ENCODE measurements around the gene TFPI2. TPM values are rescaled to one million over a fixed set of nuclear protein-coding genes. Genes with fewer than 3 reads are reported as not detected.

TFPI2 gene
- total RNA-seq, 1 donor from 2014 or later, result 7.1 TPM

Other genes starting within 250 kb of the TFPI2 start
- gene GNGT1, start 15.8 kb upstream of the TFPI2 start, total RNA-seq, result not detected
- 22.6 TPM for gene GNG11, start 31.0 kb upstream of the TFPI2 start, total RNA-seq
- 24.3 TPM for gene BET1, start 113.6 kb upstream of the TFPI2 start, total RNA-seq